TTC549 (cell line): ENCODE measurements around the gene CNTN6.

Experiments
- FAIRE-seq: peaks from 2 replicates; lab custom pipeline; 2012; peaks lifted over from hg19 to GRCh38; lab: Jason Lieb, UNC

CNTN6 gene

DNA sequence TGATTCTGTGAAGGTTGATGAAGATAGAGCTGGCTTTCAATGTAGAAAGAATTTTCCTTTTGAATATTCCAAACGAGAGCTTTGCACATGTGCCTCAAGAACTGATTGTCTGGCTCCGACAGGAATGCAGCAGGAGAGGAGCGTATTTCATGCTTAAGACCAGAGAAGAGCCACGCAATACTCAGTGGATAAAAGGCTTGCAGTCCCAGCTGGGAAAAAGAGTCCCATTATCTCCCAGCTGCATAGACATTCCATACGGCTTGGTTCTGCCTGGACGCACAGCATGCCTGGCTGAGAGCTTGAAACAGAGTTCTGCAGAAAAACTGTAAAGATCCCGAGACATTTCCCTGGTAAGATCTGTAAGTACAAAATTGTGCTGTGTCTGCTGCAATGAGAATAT, at the start of gene CNTN6:
Gene CNTN6 (plus strand): TSS at position 254 of the 400 bp plus-strand sequence. CDS start 54,985 bp downstream, outside the sequence.
- no peak for FAIRE-seq

- FAIRE-seq, result no peak
Observed at GRCh38 chr3:1048558-1048957, 44.3 kb upstream of the CNTN6 start.

- FAIRE-seq, result no peak
Observed at GRCh38 chr3:1055870-1056269, 37.0 kb upstream of the CNTN6 start.

DNA sequence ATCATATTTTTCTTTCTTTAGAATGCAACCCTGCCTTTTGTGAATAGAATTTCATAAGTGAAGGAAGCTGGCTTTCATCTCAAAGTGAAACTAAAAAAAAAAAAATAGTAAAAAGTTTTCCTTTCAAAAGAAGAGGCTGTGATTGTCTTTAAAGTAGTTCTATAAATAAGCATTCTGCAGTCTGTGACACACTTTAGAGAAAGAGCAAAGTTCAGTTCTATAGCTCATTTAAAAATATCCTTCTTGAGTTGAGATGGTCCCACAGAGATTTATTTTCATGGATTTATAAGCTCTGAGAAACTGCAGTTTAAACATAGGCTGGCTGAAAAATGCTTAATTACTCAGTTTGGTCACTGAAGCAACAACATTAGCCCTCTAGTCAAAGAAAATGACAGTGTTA, 36.1 kb upstream of the CNTN6 start:
- FAIRE-seq, result no peak

DNA sequence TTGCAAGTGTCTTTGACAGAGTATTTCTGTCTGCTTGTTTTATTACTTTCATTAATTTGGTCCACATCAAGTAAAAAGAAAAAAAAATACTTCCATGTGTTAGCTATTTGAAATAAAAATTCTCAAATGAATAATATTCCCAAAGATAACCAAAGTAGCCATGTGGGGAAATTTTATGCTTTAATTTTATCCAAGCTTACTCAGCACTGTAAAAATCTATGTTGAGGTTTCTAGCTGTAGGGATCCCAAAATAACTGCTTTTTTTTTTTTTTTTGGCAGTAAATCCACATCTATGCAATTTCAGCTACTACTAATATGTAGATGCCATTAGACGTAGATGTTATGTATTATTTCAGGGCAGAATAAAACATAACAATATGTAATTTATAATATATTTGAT, 35.4 kb upstream of the CNTN6 start:
- FAIRE-seq, result no peak

- FAIRE-seq, result no peak
Observed at GRCh38 chr3:1068985-1069384, 23.8 kb upstream of the CNTN6 start.

GRCh38 chr3:1072041-1072440, 20.8 kb upstream of the CNTN6 start:
- FAIRE-seq, result no peak

DNA sequence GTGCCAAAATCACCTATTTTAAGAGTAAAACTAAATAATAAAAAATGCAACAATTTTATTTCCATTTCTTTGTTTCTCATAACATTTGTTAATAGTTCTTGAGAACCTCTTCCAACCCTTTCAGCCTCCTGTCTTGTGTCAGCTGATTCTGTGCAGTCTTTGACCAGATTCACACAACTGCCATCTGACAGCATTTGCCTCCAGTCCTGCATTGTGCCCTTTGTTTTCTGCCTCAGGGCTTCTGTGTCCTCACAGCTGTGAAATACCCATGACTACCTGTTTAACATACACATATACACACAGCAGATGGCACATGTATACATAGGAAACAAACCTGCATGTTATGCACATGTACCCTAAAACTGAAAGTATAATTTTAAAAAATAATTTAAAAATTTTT, 13.2 kb upstream of the CNTN6 start:
- FAIRE-seq, result no peak

DNA sequence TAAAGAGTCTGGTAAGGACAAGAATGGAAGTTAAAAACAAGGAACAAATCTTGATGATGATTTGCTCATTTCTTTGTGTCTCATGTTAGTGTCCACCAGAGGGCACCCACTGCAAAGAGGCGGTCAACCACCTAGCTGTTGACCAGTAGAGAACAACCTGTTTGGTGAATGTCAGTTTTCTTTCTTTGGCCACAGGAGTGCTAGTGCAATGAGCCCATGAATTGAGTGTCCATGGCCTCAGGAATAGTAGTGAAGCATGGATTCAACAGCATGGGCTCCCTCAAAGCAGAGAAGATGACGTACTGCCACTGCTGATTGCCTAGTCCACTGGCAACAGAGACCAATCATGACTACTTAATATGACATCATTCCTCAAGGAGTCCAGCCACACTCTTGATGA, 10.7 kb upstream of the CNTN6 start:
- no peak for FAIRE-seq

- no peak for FAIRE-seq
Observed at GRCh38 chr3:1087066-1087560, 5.7 kb upstream of the CNTN6 start.

GRCh38 chr3:1088503-1088902, 4.3 kb upstream of the CNTN6 start:
- no peak for FAIRE-seq

- FAIRE-seq, result no peak
Observed at GRCh38 chr3:1091286-1091685, 1.5 kb upstream of the CNTN6 start.

DNA sequence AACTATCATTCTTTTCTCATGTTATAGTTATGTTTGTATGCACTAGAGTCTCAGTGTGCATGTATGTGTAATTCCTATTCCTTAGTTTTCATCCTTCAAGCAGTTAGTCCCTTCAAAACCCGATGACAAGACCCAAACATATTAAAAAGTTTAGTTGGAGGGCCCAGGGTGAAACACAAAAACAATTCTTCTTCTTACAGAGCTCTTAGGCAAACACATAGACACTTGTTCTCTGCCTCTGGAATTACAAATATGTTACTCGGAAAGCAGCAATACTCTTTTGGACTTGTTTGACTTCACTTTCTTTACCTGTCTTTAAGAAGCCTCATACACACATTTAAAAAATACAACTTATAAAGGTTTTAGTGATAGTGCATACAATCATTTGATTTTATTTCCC, 763 bp upstream of the CNTN6 start:
- no peak for FAIRE-seq

DNA sequence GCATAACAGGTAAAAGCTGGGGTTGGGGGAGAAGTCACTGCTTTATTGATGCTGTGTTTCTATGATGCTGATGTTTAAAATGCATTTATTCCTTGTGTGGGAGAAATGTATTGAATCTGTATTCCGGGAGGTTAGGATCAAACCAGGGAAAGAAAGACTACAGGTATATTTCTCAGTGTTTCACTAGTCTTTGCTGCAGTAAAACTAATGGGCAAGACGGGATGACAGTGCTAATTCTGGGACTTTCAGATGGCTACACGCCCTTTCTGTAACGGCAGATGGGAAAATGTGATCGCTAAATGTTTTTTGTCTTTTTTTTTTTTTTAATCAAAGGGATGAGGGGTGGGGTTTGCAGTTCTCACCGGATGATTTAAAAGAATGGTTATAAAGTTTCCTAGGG, 393 bp downstream of the CNTN6 start:
- FAIRE-seq, result no peak

DNA sequence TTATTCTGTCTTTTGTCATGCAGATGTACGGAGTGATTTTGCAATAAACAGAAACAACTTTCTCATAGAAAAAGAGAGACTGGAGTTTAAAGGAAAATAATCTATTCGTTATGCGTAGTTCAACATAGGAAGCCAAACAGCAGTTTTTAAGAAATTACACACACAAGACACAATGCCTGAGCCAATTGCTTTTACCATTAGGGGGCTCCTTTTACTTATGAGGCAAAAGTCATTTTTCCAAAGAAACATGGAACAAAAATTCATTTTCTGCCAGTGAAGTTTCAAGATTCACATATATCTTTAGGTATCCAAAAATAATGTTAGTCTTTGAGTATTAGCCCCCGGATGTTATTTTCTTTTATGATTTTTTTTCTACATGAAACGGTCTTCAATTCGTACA, 10.7 kb downstream of the CNTN6 start:
- FAIRE-seq, result no peak

- no peak for FAIRE-seq
Observed at GRCh38 chr3:1117843-1118473, 25.1 kb downstream of the CNTN6 start.

DNA sequence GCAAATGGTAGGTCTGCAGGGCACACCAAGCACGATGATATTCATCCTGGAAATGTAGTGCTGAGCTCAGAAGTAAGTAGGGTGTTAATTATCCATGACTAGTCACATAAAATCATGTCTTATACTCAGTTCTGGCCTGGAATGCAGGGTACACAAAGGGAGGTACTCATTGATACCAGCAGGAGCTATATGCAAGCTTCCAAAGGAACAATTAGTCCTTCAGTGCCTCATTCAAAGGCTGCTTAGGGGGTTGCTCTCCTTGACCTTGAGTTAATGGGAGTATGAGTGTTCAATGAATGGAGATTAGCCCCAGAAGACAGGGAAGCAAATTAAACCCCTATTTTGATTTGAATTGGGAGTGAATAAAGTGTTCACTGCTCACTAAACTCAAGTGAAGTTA, 38.3 kb downstream of the CNTN6 start:
- no peak for FAIRE-seq

DNA sequence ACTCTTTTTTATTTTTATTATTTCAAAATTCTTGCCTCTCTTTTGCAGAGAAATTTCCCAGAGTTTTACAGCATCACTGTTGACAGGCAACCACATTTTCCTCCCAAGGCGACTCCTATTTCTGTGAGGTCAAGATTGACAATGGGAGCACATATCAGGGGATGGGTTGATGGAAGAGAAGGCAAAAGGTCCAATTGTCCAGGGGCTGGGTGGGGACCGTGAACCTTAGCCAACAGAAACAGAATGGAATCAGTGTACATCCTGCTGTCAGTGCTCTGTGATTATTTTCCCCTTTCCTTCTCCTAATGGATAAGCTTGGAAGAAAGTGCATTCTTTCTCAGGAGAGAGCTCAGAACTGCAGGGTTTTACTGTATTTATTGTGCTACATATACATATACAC, 42.4 kb downstream of the CNTN6 start:
- no peak for FAIRE-seq

GRCh38 chr3:1138036-1138435, 45.2 kb downstream of the CNTN6 start:
- FAIRE-seq, result no peak

DNA sequence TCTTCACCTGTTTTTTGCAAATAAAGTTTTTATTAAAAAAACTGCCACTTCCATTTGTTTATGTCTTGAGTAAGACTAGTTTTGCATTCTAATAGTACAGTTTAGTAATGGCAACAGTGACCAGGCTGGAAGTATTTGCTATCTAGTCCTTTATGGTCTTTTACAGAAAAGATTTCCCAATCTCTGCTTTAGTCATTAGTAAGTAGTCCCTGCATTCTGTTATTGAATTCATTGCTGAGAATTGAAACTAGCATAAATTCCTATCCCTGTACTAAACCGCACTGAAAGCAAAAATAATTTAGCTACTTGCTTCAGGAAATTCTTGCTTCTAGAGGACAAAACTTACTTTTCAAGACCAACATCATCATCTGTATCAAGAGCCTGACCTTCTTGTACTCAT, 46.2 kb downstream of the CNTN6 start:
- FAIRE-seq, result no peak

DNA sequence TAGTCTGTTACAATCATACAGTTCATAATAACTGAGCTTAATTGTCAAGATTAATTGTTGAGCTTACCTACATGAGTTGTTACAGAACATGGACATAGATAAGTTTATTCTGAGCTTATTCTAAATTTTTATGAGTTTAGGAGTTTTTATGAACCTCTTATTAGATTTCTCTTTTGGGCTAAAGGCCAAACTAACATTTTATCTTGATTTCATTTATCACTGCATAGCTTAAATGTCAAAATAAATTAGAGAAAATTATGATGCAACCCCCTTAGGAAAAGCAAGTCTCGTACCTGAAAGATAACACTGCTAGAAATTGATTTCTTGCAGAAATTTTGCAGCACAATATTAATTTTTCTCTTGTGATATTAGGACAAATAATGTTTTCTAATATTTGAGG, 54.5 kb downstream of the CNTN6 start:
- FAIRE-seq, result no peak

GRCh38 chr3:1147819-1148218, 55.0 kb downstream of the CNTN6 start:
- no peak for FAIRE-seq

DNA sequence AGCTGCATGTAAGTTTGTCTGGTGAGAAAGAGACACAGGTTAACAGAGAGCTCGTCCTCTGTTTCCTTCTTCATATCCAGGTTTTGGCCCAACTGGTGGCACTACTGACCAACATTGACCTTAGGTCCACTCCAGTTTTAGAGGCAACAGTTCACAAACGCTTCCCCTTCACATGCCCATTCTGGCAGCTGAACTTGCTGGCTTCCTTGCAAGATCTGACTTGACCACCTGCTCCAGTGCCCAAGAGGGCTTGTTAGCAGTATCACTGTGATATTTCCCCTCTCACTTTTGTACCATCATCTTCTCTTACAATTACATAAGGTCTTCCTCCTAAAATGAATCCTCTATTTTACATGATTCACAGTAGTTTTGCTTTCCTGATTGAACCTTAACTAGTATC, 71.3 kb downstream of the CNTN6 start:
- FAIRE-seq, result no peak

- no peak for FAIRE-seq
Observed at GRCh38 chr3:1171320-1171719, 78.5 kb downstream of the CNTN6 start.

- no peak for FAIRE-seq
Observed at GRCh38 chr3:1172644-1173043, 79.8 kb downstream of the CNTN6 start.
